A549 treated with Mapracorat at 1 μM for 4 hours (cell line): ENCODE results near the gene PTGFR. TPM values are rescaled to one million over a fixed set of nuclear protein-coding genes. Genes with fewer than 3 reads are reported as not detected.

Source experiments
- total RNA-seq: library from RNA; stranded (reverse); fragments of 200-300 nt; extraction: Qiagen RNA extraction; gene quantifications from 5 replicates; pipeline ENCODE4 v1.2.3, GENCODE V29; 2022

PTGFR gene
- not detected in 5 replicates for total RNA-seq

GRCh38 chr1:78490861-78491450 lies at the start of gene PTGFR:
TSS of gene PTGFR (plus strand) at chr1:78490974. CDS start at chr1:78492744, 1,770 bp downstream.

Other genes with a start within 250 kb of the PTGFR start
- not detected in 5 replicates for gene IFI44L, start 129.5 kb downstream of the PTGFR start, total RNA-seq
- gene IFI44, start 158.9 kb downstream of the PTGFR start, total RNA-seq = 0.24 to 0.84 TPM (median 0.60 TPM) in 5 replicates